Calu3 (cell line): ENCODE data around the gene MCM5. TPM values are rescaled to one million over a fixed set of nuclear protein-coding genes. Genes with fewer than 3 reads are reported as not detected.

ENCODE experiments used
- BruUV-seq: library from RNA; stranded (reverse); fragments of 400-500 nt; replicated peaks from 2 replicates; lab custom pipeline; 2021; lab: Mats Ljungman, UMichigan
- CTCF ChIA-PET: fragments of 300-600 bp; sonication (Branson Sonifier 250); formaldehyde crosslinking; loops from one replicate; lab custom pipeline; 2022; ENCODE audit warnings: antibody characterized with exemption; lab: Charles Lee
- DNase-seq: peaks from one replicate; pipeline ENCODE4 v3.0.0; 2022
- H3K27ac Mint-ChIP-seq: one replicate; pipeline ENCODE4 v1.8.0; 2022; ENCODE audit warnings: mixed read lengths; ENCODE audit not compliant: unreplicated experiment
- H3K27me3 Mint-ChIP-seq: one replicate; pipeline ENCODE4 v1.8.0; 2022; ENCODE audit warnings: mixed read lengths; ENCODE audit not compliant: unreplicated experiment
- H3K36me3 Mint-ChIP-seq: one replicate; pipeline ENCODE4 v1.8.0; 2022; ENCODE audit warnings: mild to moderate bottlenecking, moderate library complexity, mixed read lengths; ENCODE audit not compliant: insufficient read depth, unreplicated experiment
- H3K4me1 Mint-ChIP-seq: one replicate; pipeline ENCODE4 v1.8.0; 2022; ENCODE audit warnings: mild to moderate bottlenecking, low read depth, mixed read lengths; ENCODE audit not compliant: unreplicated experiment
- H3K4me3 Mint-ChIP-seq: one replicate; pipeline ENCODE4 v1.8.0; 2022; ENCODE audit warnings: mild to moderate bottlenecking, low read depth, moderate library complexity, mixed read lengths; ENCODE audit not compliant: unreplicated experiment
- H3K9me3 Mint-ChIP-seq: one replicate; pipeline ENCODE4 v1.8.0; 2022; ENCODE audit warnings: low read depth, mixed read lengths; ENCODE audit not compliant: unreplicated experiment
- intact Hi-C: fragments of 100-400 bp; cut with micrococcal nuclease; formaldehyde crosslinking; loops from one replicate; pipeline ENCODE4 v1.10.0; 2022; ENCODE audit not compliant: unreplicated experiment
- total RNA-seq: library from RNA; stranded (reverse); gene quantifications from 2 replicates; pipeline ENCODE4 v1.2.3, GENCODE V29; 2022
- TF ChIP-seq, protein P1 (sequence below): fragments of 200-600 bp; IDR thresholded peaks from one replicate; pipeline ENCODE4 v1.8.0; 2022; ENCODE audit warnings: antibody characterized with exemption; ENCODE audit not compliant: unreplicated experiment

The MCM5 gene
- total RNA-seq, 1 experiment from 2014 or later = 88.4 TPM

DNA sequence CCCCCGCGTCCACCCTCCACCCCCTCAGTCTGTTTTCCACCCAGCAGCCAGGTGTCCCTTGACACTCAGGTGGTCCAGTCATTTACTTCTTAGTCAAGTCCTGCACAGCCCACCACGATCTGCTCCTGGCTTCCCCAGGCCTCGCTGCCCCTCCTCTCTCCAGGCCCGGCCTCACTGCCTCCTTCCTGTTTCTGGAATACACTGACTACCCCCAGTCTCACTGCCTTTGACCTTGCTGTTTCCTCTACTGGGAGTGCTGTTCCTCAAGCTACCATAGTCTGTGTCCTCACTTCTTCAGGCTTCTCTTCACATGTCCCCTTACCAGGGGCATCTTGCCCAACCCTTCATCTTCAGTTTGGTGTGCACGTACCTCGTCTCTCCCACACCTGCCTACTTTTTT lies 7.4 kb downstream of the MCM5 start:
- CTCF ChIA-PET = interaction anchor here (0.6 kb wide), 1 partner anchor 13 kb away, joined by 3 read pairs; no protein-coding TSS in a partner anchor
- intact Hi-C loops = no loop called here
- Mint-ChIP-seq H3K4me3 (no peak overlapping the region), H3K9me3 (no peaks in the 10 kb centered on the region), H3K36me3 (peaks cover 44% of the 10 kb centered on the region), H3K27ac (no peak overlapping the region), H3K27me3 (no peaks in the 10 kb centered on the region), H3K4me1 (peaks cover 8% of the 10 kb centered on the region)
- BruUV-seq = no TSS peak
- no peak for DNase-seq
- TF ChIP-seq, protein P1, sequence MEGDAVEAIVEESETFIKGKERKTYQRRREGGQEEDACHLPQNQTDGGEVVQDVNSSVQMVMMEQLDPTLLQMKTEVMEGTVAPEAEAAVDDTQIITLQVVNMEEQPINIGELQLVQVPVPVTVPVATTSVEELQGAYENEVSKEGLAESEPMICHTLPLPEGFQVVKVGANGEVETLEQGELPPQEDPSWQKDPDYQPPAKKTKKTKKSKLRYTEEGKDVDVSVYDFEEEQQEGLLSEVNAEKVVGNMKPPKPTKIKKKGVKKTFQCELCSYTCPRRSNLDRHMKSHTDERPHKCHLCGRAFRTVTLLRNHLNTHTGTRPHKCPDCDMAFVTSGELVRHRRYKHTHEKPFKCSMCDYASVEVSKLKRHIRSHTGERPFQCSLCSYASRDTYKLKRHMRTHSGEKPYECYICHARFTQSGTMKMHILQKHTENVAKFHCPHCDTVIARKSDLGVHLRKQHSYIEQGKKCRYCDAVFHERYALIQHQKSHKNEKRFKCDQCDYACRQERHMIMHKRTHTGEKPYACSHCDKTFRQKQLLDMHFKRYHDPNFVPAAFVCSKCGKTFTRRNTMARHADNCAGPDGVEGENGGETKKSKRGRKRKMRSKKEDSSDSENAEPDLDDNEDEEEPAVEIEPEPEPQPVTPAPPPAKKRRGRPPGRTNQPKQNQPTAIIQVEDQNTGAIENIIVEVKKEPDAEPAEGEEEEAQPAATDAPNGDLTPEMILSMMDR = no peak

DNA sequence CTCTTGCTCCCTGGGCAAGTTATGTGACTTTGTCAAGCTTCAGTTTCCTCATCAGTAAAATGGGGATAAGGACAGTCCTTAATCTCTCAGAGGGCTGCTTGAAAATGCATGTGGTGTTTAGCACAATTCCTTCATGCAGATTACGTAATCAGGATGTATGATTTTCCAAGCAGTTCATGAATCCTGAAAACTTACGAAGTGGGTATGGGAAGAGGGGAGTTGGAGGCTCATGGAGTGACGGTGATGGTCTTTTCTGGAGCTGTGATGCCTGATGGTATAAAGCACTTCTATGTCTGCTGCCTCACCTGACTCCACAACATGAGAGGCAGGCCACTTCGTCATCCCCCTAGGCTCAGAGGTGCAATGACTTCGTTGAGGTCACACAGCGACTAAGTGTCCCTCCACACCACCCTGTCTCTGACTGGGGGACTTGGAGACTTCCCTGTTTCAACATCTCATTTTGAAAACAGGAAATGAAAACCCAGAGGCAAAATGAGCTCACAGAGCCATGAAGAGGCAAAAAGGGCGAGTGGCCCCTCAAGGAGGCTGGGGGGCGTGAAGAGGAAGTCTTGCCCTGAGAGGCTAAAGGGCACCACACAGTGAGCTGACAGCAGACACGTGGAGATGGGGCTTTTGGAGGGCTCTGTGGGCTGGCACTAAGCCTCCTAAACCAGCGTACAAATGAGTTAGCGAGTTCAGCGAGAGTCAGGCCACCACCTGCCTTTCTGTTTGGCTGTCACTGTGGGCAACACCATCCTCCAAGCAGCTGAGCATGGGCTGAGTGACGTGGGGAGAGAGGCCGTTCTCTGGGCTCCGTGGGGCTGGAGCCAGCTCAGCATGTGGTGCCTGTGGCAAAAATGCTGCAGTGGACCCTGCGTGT lies 10.1 kb downstream of the MCM5 start:
- peaks cover 31% of the 10 kb centered on the region for H3K36me3 Mint-ChIP-seq
- TF ChIP-seq, protein P1 = no peak
- intact Hi-C loops = no loop called here

DNA sequence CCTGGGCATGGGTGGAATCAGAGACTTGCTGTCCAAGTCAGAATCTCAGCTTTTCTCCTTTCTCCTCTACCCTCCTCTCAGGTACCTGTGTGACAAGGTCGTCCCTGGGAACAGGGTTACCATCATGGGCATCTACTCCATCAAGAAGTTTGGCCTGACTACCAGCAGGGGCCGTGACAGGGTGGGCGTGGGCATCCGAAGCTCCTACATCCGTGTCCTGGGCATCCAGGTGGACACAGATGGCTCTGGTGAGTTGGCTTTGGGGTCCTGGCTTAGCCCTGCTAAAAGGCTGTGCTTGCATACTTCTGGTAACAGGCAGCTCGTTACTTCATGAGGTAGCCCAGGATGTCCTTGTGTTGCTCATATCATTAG lies 10.7 kb downstream of the MCM5 start:
- BruUV-seq = no TSS peak
- no peaks in the 10 kb centered on the region for H3K4me1 Mint-ChIP-seq
- H3K27me3 Mint-ChIP-seq = no peaks in the 10 kb centered on the region
- H3K36me3 Mint-ChIP-seq = peaks cover 31% of the 10 kb centered on the region
- no peak for DNase-seq
- no peak overlapping the region for H3K27ac Mint-ChIP-seq
- H3K9me3 Mint-ChIP-seq = no peaks in the 10 kb centered on the region
- intact Hi-C loops = no loop called here
- H3K4me3 Mint-ChIP-seq = no peak overlapping the region
- CTCF ChIA-PET = no interaction called here
- TF ChIP-seq, protein P1 = no peak

More for the DNA sequence above, 10.1 kb downstream of the MCM5 start:
- CTCF ChIA-PET = no interaction called here
- no peak for DNase-seq
- Mint-ChIP-seq H3K4me1 (no peaks in the 10 kb centered on the region), H3K4me3 (no peak overlapping the region), H3K27ac (no peak overlapping the region), H3K9me3 (no peaks in the 10 kb centered on the region), H3K27me3 (no peaks in the 10 kb centered on the region)
- BruUV-seq = no TSS peak

DNA sequence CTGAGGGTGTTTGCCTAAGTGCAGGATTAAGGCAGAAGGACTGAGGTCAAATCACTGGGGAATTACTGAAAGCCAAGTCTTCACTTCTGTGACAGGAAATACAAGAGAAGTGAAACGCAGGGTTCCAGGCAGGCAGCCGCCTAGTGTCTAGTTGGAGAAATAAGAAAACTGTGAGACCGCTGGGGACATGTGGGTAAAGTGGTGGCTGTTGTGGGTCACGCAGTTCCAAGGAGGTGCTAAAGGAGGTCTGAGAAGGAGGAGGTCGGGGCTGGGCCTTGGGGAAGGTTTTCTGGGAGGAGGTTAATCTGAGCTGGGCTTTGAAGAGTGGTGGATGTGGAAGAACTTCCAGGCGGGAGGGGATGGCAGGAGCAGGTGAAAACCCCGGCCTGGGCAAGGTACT lies 11.2 kb downstream of the MCM5 start:
- H3K4me3 Mint-ChIP-seq = no peak overlapping the region
- BruUV-seq = no TSS peak
- no peaks in the 10 kb centered on the region for H3K9me3 Mint-ChIP-seq
- H3K4me1 Mint-ChIP-seq = no peaks in the 10 kb centered on the region
- CTCF ChIA-PET = no interaction called here
- H3K27ac Mint-ChIP-seq = no peak overlapping the region
- TF ChIP-seq, protein P1 = no peak
- intact Hi-C loops = no loop called here
- peaks cover 30% of the 10 kb centered on the region for H3K36me3 Mint-ChIP-seq
- no peaks in the 10 kb centered on the region for H3K27me3 Mint-ChIP-seq
- no peak for DNase-seq
